ENCODE results near the gene TMTC4.

Gene TMTC4

GRCh38 chr13:100662468-100663211 lies 12.0 kb downstream of the TMTC4 start:
- Histone ChIP-seq H3K27ac (ENCODE audit: low read depth, low read length) (no peak overlapping the region), H3K4me3 (ENCODE audit: low read length) (no peak overlapping the region), H3K27me3 (ENCODE audit: control insufficient read depth, low read length) (no peaks in the 10 kb centered on the region), H3K9me3 (ENCODE audit: control insufficient read depth, insufficient read depth, low read length) (no peaks in the 10 kb centered on the region), H3K4me2 (ENCODE audit: low read length) (no peak overlapping the region), H4K20me1 (ENCODE audit: control insufficient read depth, insufficient read depth, low read depth, low read length) (no peaks in the 10 kb centered on the region), H3K4me1 (ENCODE audit: control insufficient read depth, low read length) (peaks cover 18% of the 10 kb centered on the region), H3F3A (ENCODE audit: control insufficient read depth, insufficient read depth) (no peaks in the 10 kb centered on the region; the same call in 1 of the 2 replicates), H3K36me3 (ENCODE audit: control insufficient read depth, low read length) (peaks cover 86% of the 10 kb centered on the region), H3K79me2 (ENCODE audit: control insufficient read depth, low read length) (0 out of 2 replicates have a peak, but pooled peaks cover 2% of the 10 kb centered on the region), H3K9me2 (replicated peaks; ENCODE audit: control insufficient read depth, low read length) (no peaks in the 10 kb centered on the region)
- TF ChIP-seq EZH2phosphoT487 (IDR thresholded peaks at IDR 0.05; ENCODE audit: borderline replicate concordance, low read length) (no peak), CTCF (IDR thresholded peaks at IDR 0.05; ENCODE audit: low read depth, low read length, poor library complexity, severe bottlenecking) (no peak)

GRCh38 chr13:100660761-100661160 lies 13.8 kb downstream of the TMTC4 start:
- H3F3A ChIP-seq (ENCODE audit: control insufficient read depth, insufficient read depth): no peaks in the 10 kb centered on the region; the same call in 1 of the 2 replicates
- no peaks in the 10 kb centered on the region for H3K9me3 ChIP-seq (ENCODE audit: control insufficient read depth, insufficient read depth, low read length)
- no peaks in the 10 kb centered on the region for H3K27me3 ChIP-seq (ENCODE audit: control insufficient read depth, low read length)
- TF ChIP-seq CTCF (IDR thresholded peaks at IDR 0.05; ENCODE audit: low read depth, low read length, poor library complexity, severe bottlenecking): no peak
- TF ChIP-seq EZH2phosphoT487 (IDR thresholded peaks at IDR 0.05; ENCODE audit: borderline replicate concordance, low read length): no peak
- no peak overlapping the region for H3K4me2 ChIP-seq (ENCODE audit: low read length)
- H4K20me1 ChIP-seq (ENCODE audit: control insufficient read depth, insufficient read depth, low read depth, low read length): no peaks in the 10 kb centered on the region
- 0 out of 2 replicates have a peak, but pooled peaks cover 2% of the 10 kb centered on the region for H3K79me2 ChIP-seq (ENCODE audit: control insufficient read depth, low read length)
- H3K36me3 ChIP-seq (ENCODE audit: control insufficient read depth, low read length): peaks cover 84% of the 10 kb centered on the region
- no peak overlapping the region for H3K4me3 ChIP-seq (ENCODE audit: low read length)
- peaks cover 18% of the 10 kb centered on the region for H3K4me1 ChIP-seq (ENCODE audit: control insufficient read depth, low read length)
- H3K27ac ChIP-seq (ENCODE audit: low read depth, low read length): no peak overlapping the region
- H3K9me2 ChIP-seq (replicated peaks; ENCODE audit: control insufficient read depth, low read length): no peaks in the 10 kb centered on the region

- Histone ChIP-seq H3K27ac (ENCODE audit: low read depth, low read length) (peak overlapping the region; percentile 29; the same call in 1 of the 2 replicates), H3K4me2 (ENCODE audit: low read length) (peak overlapping the region; percentile 57)
Measured at GRCh38 chr13:100659578-100659977, 15.0 kb downstream of the TMTC4 start.

More at GRCh38 chr13:100659578-100659977, 15.0 kb downstream of the TMTC4 start:
- Histone ChIP-seq H3F3A (ENCODE audit: control insufficient read depth, insufficient read depth) (no peaks in the 10 kb centered on the region), H3K4me1 (ENCODE audit: control insufficient read depth, low read length) (peaks cover 18% of the 10 kb centered on the region), H3K9me2 (replicated peaks; ENCODE audit: control insufficient read depth, low read length) (no peaks in the 10 kb centered on the region), H4K20me1 (ENCODE audit: control insufficient read depth, insufficient read depth, low read depth, low read length) (no peaks in the 10 kb centered on the region), H3K79me2 (ENCODE audit: control insufficient read depth, low read length) (0 out of 2 replicates have a peak, but pooled peaks cover 2% of the 10 kb centered on the region), H3K27me3 (ENCODE audit: control insufficient read depth, low read length) (no peaks in the 10 kb centered on the region), H3K9me3 (ENCODE audit: control insufficient read depth, insufficient read depth, low read length) (no peaks in the 10 kb centered on the region), H3K4me3 (ENCODE audit: low read length) (peak overlapping the region; percentile 48), H3K36me3 (ENCODE audit: control insufficient read depth, low read length) (peaks cover 77% of the 10 kb centered on the region)
- TF ChIP-seq CTCF (IDR thresholded peaks at IDR 0.05; ENCODE audit: low read depth, low read length, poor library complexity, severe bottlenecking): no peak
- no peak for TF ChIP-seq EZH2phosphoT487 (IDR thresholded peaks at IDR 0.05; ENCODE audit: borderline replicate concordance, low read length)

Data from DOHH2 (cell line).